ENCODE results near the gene HMGXB3. TPM values are rescaled to one million over a fixed set of nuclear protein-coding genes. Genes with fewer than 3 reads are reported as not detected.

Gene HMGXB3
- total and polyA plus RNA-seq, 2 of the 13 experiments (the other 11 are each of a cell fraction or from before 2014, with no cell fraction given), result 18.8 to 23.8 TPM

DNA sequence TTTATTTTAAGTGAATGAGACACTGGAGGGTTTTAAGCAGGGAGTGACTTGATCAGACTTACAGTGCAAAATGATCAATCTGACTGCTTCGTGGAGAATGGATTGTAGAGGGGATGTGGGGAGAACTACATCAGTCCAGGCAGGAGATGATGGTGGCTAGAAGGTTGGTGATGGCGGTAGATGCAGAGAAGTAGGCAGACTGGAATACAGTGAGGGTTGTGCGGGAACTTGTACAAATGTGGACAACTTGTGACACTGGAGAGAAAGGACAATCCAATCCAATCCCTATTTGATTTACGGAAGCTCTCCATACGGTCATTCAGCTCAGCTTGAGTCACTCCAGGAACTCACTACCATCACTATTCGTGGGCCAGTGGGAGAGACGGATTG lies 678 bp upstream of the HMGXB3 start:
- H3K79me2 ChIP-seq (ENCODE audit: insufficient read depth, low read length), result peaks cover 53% of the 10 kb centered on the region
- no peaks in the 10 kb centered on the region for H3K9me3 ChIP-seq (ENCODE audit: low read length)
- H4K20me1 ChIP-seq (ENCODE audit: insufficient read depth, low read length), result peaks cover 5% of the 10 kb centered on the region; the same call in 1 of the 2 replicates
- H3K4me2 ChIP-seq (ENCODE audit: low read depth, low read length), result peak overlapping the region; percentile 97
- ChIA-PET CTCF (ENCODE audit: low intra/inter-chr PET ratio, low total read pairs) (no interaction called here), POLR2A (interaction anchor here (0.5 to 2.5 kb wide), 9 partner anchors 8 to 827 kb away, joined by 3 to 35 read pairs (median 4); partner anchors contain the start of gene SLC26A2)
- BruUV-seq (replicated peaks), result TSS peak; percentile 79
- DNase-seq (ENCODE audit: low spot score) (no peak), FAIRE-seq (no peak), ATAC-seq (no peak; the same call in 2 of the 3 replicates)
- no peaks in the 10 kb centered on the region; a peak in 1 of 5 replicates for H3K27me3 ChIP-seq (ENCODE audit: control insufficient read depth in 1 of 2, insufficient read depth in 2 of 2, low read length in 2 of 2)
- H3K27ac ChIP-seq (ENCODE audit: extremely low read length, insufficient read depth, low read length), result peak overlapping the region; percentile 87
- peaks cover 32% of the 10 kb centered on the region for H3K4me1 ChIP-seq (ENCODE audit: insufficient read depth, low read length)
- intact Hi-C loops (cut with micrococcal nuclease; ENCODE audit: unreplicated experiment), result loop anchor here (2.0 kb wide), 1 partner anchor 45 kb away; no protein-coding TSS in a partner anchor
- H3K9ac ChIP-seq (ENCODE audit: insufficient read depth, low read depth, low read length), result peak overlapping the region; percentile 98
- H3K36me3 ChIP-seq (replicated peaks in 1 of 2; ENCODE audit: control insufficient read depth in 1 of 2, insufficient read depth in 2 of 2, low read length in 2 of 2), result peaks cover 0 to 2% of the 10 kb centered on the region in 2 experiments; a peak in 3 of 5 replicates
- peak overlapping the region; percentile 71 for H2AFZ ChIP-seq (ENCODE audit: low read length)
- in situ Hi-C loops (cut with HindIII; ENCODE audit: extremely low pct_ligation_motif_present, low pct_unique_long_range_greater_than_20kb), result loop anchor here (10.0 to 25.0 kb wide), 2 partner anchors 65 to 363 kb away; no protein-coding TSS in a partner anchor
- H3K4me3 ChIP-seq (replicated peaks in 1 of 3; ENCODE audit: insufficient read depth in 1 of 3, low read depth in 2 of 3, low read length in 3 of 3), result peak overlapping the region; percentile 86 to 91 (median 89)
- 4% methylated on average over 7 of the region's 7 CpGs for WGBS (ENCODE audit: low lambda C conversion rate)
- TF ChIP-seq ZNF230 (CRISPR knock-in tag; IDR thresholded peaks at IDR 0.05), result no peak
- TF ChIP-seq SMARCE1 (IDR thresholded peaks at IDR 0.05; ENCODE audit: borderline replicate concordance), result no peak
- no peak for TF ChIP-seq GATAD1 (CRISPR knock-in tag; IDR thresholded peaks at IDR 0.05)
- TF ChIP-seq ZNF33B (CRISPR knock-in tag; IDR thresholded peaks at IDR 0.05), result peak; percentile 52; the same call in 1 of the 2 replicates
- no peak for TF ChIP-seq ZNF275 (CRISPR knock-in tag; IDR thresholded peaks at IDR 0.05; ENCODE audit: borderline replicate concordance)
- TF ChIP-seq ZSCAN9 (CRISPR knock-in tag; IDR thresholded peaks at IDR 0.05; ENCODE audit: borderline replicate concordance), result no peak
- no peak for TF ChIP-seq EHMT2 (IDR thresholded peaks at IDR 0.05; ENCODE audit: borderline replicate concordance, low read depth, low read length)
- TF ChIP-seq ZNF883 (CRISPR knock-in tag; IDR thresholded peaks at IDR 0.05; ENCODE audit: not compliant biosample characterization), result peak; percentile 11
- no peak for TF ChIP-seq TAF1 (CRISPR knock-in tag; IDR thresholded peaks at IDR 0.05)
- TF ChIP-seq USF2 (IDR thresholded peaks at IDR 0.05; ENCODE audit: low read depth, low read length), result no peak
- no peak for TF ChIP-seq USF2 (CRISPR knock-in tag; IDR thresholded peaks at IDR 0.05; ENCODE audit: borderline replicate concordance)
- TF ChIP-seq ZSCAN25 (CRISPR knock-in tag; IDR thresholded peaks at IDR 0.05), result no peak
- TF ChIP-seq ZNF276 (CRISPR knock-in tag; IDR thresholded peaks at IDR 0.05; ENCODE audit: low read depth), result no peak
- TF ChIP-seq, protein P1, sequence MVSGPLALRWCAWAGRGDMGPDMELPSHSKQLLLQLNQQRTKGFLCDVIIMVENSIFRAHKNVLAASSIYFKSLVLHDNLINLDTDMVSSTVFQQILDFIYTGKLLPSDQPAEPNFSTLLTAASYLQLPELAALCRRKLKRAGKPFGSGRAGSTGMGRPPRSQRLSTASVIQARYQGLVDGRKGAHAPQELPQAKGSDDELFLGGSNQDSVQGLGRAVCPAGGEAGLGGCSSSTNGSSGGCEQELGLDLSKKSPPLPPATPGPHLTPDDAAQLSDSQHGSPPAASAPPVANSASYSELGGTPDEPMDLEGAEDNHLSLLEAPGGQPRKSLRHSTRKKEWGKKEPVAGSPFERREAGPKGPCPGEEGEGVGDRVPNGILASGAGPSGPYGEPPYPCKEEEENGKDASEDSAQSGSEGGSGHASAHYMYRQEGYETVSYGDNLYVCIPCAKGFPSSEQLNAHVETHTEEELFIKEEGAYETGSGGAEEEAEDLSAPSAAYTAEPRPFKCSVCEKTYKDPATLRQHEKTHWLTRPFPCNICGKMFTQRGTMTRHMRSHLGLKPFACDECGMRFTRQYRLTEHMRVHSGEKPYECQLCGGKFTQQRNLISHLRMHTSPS (CRISPR knock-in tag; IDR thresholded peaks at IDR 0.05; ENCODE audit: low read depth), result no peak
- TF ChIP-seq ZNF337 (CRISPR knock-in tag; IDR thresholded peaks at IDR 0.05; ENCODE audit: borderline replicate concordance, low read depth), result peak; percentile 59; the same call in 1 of the 2 replicates
- TF ChIP-seq CC2D1A (CRISPR knock-in tag; IDR thresholded peaks at IDR 0.05), result no peak
